ENCODE data around the gene GRIK4. TPM values are rescaled to one million over a fixed set of nuclear protein-coding genes. Genes with fewer than 3 reads are reported as not detected.
A peak's percentile ranks its signal among the peaks of the same experiment; 100 is the strongest.

Gene GRIK4
- total RNA-seq, 1 donor from 2014 or later: 0.05 TPM

DNA sequence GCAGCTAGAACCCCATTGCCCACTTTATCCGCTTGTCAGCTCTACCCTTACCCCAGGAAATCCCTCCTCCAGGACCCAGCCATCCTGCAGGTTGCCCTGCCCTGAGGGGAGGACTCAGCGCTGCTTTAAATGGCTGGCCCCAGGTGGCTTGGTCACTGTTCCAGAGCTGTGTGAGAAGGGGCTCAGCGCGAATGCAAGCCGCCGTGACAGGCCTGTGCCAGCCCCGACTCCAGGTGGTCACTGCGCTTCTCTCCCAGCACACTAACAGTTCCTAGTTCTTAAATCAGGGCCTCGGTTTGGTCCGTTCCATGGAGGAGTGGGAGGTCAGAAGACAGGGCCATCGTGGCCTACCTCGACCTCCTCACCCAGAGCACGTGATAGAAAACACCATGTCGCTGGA lies 446.6 kb downstream of the GRIK4 start:
- ATAC-seq: no peak
- no peak for DNase-seq (ENCODE audit: low spot score)

DNA sequence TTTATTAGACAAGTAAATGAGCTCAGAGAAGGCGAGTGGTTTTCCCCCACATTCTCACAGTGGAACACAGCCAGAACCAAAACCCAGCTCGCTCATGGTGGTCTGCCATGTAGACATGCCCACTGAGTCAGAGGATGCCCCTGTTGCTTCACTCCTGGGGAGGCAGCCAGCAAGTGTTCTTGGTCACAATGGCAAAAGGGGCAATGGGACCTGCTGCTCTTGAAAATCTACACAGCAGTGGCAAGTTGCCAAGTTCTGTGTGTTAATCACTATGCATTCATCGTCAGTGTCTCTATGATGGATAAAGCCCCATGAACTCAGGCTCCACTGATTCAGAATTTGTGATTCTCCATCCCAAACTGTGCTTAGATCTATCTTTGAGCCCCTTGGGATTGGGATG lies 447.6 kb downstream of the GRIK4 start:
- DNase-seq (ENCODE audit: low spot score): no peak
- no peak for ATAC-seq

DNA sequence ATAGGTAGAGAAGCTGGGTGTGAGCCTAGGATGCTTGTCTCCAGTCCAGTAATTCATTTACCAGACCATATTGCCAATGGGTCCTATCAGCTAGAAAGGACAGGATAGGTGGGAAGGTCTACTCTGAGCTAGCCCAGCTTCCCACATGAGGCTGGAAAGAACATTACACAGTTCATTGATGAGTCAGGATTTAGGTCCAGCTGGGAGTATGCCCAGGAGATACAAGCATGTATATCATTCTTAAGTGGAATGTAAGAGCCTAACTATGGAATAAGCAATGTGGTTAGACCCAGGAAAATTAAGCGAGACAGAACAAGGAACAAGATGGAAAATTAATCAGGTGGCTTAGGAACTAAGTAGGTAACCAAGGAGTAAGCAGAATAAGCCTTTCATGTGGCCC lies 453.3 kb downstream of the GRIK4 start:
- ATAC-seq (no peak), DNase-seq (ENCODE audit: low spot score) (no peak)

DNA sequence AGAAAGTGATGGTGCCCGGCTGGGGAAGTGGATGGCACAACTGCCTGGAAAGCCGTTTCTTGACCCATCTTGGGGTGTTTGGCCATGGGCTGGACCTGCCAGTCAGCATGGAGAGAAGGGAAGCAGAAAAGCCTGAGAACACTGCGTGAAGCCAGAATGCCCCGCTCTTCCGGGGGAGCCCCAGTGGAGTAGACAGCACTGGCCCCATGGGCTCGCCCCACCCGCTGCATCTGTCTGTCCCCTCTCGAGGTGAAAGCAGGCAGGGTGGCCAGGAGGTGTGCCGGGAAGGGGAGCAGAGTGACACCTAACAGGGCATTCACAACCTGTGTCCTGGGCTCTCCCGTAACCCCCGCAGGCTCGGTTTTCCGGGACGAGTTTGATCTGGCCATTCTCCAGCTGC lies 455.3 kb downstream of the GRIK4 start:
- DNase-seq (ENCODE audit: low spot score) (no peak), ATAC-seq (no peak)

DNA sequence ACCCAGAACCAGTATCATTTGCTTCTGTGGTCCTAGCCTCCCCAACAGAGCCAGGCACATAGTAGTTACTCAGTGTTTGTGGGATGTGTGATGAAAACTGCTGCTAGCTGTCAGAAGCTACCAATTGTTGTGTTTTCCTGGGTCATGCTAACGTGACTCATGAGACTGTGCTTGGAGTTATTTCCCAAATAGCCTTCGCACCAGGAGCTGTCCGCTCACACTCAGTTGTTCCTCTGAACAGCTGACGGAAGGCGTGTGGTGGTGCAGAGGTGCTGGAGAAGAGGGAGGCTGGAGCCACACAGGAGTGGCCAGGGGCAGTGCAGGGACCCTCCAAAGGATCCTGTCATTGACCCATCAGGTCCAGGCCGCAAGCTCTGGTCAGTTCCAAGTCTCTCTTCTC lies 458.4 kb downstream of the GRIK4 start:
- DNase-seq (ENCODE audit: low spot score) (no peak), ATAC-seq (no peak)

DNA sequence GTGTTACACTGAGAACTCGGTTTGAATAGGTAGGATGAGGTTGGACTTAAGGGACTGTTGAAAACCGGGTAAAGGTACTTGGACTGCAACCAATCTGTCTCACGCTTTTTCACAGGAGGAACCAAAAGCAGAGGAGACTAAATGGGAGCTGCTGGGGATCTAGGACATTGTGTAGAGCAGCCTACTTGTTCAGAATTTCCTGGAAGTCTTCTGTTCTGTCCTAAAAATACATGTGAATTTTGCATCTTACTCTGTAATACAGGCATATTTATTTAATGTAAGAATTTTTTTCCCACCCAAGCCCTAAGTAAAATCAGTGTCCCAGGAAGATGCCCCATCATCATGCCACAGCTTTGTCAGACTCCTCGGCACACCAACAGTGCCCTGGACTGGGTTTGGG lies 460.3 kb downstream of the GRIK4 start:
- ATAC-seq (no peak), DNase-seq (ENCODE audit: low spot score) (no peak)

DNA sequence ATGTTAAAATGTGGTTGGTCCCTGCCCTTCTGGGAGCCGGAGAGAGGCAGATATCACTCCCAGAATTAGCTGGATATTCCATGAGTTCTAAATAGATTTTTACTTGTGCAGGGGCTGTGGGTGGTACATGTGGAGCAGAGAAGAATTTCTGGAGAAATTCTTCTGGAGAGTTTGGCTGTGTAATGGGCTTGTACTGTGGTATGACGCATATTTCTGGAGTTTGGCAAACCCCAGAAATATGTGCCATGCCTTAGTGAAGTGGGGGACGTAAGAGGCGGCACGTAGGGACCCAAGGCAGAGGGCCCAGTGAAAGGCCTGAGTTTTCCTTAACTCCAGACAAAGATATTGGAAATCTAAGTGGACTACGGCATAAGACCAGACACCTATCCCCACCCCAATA lies 461.1 kb downstream of the GRIK4 start:
- DNase-seq (ENCODE audit: low spot score) (no peak), ATAC-seq (no peak)

DNA sequence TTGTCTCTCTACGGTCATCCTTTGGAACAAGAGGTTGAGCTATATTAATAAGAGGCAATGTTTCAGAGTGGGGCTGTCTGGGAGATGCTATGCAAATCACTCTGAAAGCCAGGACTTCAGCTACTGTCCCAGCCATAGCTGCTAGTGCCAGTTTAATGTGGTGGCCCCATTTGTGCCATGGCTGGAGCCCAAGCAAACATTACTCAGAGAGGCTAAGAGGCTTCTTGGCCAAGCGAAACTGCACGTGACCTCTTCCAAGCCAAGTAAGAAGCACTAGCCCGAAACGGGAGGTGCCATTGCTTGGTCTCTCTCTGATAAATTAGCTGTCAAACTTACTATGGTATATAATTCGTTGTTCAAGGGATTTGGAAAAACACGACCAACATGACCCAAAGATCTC lies 462.0 kb downstream of the GRIK4 start:
- ATAC-seq (no peak), DNase-seq (ENCODE audit: low spot score) (no peak)

DNA sequence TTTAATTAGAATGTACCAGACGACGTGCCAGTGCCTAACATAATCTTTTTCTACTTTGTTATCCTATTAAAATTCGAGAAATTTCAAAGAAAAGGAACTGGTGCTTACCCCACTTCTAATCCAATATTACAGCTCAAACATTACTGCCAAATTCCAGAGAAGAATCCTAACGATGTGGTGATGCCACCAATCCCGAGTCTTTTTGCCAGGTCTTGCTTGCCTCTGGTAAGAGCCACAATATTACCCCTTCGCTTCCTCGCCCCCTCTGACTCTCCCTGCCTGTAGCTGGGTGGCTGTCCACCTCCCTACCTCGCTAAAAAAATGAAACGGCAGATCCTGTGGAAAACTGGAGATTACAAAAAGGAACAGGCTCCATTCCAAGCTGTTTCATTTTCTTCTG lies 462.9 kb downstream of the GRIK4 start:
- DNase-seq (ENCODE audit: low spot score) (no peak), ATAC-seq (no peak)

DNA sequence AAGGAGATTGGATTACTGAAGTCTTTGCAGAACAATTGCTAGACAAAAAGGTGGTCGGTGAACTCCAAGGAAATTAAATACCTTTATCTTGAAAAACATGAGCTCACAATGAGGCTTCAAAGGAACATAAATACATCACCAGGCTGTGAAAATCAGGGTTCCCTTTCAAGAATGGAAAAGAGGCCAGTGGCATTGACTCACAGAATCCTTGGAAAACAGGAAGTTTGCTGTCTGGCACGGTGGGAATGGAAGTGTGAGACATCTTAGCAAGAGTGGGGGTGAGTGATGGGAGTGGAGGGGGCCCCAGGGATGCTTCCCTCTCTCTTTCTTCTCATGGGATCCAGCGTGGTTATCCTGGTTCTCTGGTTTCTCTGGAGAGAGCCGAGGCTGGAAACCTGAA lies 463.4 kb downstream of the GRIK4 start:
- no peak for DNase-seq (ENCODE audit: low spot score)

DNA sequence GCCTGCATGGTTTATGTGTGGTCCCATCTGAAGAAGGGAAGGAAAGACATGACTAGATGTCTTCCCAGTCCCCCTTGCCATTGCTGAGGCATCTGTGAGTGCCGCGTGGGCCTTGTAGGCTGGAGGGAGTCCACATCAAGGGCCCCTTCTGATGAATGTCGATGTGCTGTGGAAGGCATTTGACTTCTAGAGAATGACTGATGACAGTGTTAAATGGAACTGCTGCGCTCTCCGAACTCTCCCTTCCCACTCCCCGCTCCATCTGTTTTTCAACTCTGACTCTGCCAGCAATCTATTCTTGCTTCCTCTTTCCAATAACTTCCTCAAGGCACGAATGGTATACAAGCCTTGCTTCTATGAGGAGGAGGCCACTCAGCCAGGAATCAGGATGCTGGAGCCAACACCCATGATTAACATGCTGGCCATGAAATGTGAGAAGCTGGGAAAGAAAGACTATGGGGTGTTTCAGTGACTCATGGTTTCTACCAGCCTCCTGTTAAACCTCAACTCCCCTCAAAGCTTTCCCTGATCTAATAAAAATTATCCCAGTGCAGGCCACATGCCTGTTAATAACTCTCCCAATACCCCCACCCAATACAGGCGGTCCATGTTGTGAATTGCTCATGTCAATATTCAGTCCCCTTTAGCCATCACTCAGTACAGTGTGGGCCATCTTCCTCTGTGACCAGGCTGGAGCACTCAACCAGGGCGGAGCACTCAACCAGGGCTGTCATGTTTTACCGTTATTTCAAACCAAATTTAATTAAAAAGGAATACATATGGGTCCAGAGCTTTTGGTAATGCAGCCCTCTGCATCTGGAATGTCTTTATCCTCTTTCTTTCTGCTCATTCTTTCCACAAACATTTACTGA lies 466.0 kb downstream of the GRIK4 start:
- DNase-seq (ENCODE audit: low spot score) (no peak), ATAC-seq (no peak)

More for the DNA sequence above, 463.4 kb downstream of the GRIK4 start:
- ATAC-seq: no peak

DNA sequence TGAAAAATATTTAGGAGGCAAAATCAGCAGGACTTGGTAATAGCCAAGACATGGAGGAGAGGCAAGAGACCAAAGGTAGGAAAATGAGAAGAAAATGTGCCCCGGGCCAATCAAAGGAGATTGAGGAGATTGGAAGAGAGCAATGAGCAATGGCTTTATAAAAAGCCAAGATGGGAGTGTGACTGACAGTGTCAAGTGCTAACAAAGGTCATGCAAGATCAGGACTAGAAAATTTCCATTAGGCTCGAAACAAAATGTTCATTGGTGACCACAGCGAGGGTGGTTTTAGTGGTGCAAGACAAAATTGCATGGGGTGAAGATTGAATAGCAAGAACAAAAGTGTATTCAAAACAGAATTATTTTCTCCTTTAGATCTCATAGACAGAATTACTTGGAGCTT lies 467.2 kb downstream of the GRIK4 start:
- DNase-seq (ENCODE audit: low spot score): no peak
- ATAC-seq: no peak

DNA sequence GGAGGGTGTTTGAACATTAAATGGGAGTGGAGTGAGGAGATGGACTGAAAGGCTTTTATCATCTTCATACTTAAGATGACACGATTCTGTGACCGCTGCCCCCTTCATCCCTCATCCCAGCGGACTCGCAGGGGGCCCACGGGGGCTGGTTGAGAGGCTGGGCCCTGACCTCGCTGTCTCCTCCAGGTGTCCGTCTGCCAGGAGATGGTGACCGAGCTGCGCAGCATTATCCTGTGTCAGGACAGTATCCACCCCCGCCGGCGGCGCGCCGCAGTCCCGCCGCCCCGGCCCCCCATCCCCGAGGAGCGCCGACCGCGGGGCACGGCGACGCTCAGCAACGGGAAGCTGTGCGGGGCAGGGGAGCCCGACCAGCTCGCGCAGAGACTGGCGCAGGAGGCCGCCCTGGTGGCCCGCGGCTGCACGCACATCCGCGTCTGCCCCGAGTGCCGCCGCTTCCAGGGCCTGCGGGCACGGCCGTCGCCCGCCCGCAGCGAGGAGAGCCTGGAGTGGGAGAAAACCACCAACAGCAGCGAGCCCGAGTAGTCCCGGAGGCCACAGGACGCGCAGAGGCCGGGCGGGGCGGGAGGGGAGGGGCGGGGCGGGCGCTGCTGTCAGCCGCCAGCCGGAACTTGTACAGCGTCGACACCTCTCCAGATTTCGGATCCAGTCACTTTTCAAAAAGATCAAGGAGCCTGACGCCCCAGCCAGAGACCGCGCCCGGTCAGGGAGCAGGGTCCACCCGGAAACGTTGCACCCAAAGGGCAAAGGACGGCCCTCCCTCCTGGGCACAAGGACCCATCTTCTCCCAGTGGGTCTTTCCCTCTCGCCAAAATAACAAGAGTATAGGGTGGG lies 474.4 kb downstream of the GRIK4 start:
- ATAC-seq: peak; percentile 95
- DNase-seq (ENCODE audit: low spot score): peak; percentile 66

DNA sequence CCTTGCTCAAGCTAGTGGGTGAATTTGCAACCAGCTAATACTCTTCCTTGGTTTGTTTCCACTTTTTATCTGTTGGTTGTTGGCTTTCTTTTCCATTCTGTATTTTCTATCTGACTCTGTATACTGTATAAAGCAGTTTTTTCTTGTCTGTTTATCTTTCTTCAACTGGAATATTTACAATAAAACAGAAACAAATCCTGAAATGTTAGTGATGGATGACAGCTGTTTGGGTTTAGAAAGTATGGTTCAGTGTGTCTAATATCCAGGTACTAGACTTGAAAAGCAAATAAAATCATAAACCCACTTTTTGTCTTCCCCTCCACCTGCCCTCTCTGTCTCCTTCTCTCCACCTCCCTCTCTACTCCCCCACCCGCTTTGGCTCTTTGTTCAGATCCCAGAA lies 477.1 kb downstream of the GRIK4 start:
- DNase-seq (ENCODE audit: low spot score): no peak

DNA sequence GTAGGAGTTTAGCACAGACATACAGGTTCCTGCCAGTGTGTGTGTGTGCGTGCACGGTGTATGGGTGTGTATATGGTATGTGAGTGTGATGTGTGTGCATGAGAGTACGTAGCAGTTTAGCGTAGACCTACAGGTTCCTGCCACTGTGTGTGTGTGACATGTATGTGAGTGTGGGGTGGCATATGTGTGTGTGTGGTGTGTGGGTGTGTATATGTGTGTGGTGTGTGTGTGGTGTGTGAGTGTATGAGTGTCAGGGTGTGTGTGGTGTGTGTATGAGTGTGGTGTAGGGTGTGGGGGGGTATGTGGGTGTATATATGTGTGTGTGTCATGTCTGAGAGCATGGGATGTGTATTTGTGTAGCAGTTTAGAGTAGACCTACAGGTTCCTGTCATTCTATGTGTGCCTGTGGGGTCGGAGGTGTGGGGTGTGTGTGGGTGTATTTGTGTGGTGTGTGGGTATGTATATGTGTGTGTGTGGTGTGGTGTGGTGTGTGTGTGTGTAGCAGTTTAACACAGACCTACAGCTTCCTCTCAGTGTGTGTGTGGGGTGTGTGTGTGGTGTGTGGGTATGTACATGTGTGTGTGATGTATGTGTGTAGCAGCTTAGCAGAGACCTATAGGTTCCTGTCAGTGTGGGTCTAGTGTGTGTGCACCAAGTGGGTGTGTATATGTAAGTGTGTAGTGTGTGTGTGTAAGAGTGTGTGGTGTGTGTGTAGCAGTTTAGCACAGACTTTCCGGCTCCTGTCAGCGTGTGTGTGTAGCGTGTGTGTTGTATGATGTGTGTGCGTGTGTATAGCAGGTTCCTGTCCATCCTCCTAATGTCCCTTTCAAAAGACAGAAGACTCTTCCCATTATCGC lies 480.5 kb downstream of the GRIK4 start:
- ATAC-seq (no peak), DNase-seq (ENCODE audit: low spot score) (no peak)

More for the DNA sequence above, 477.1 kb downstream of the GRIK4 start:
- no peak for ATAC-seq

DNA sequence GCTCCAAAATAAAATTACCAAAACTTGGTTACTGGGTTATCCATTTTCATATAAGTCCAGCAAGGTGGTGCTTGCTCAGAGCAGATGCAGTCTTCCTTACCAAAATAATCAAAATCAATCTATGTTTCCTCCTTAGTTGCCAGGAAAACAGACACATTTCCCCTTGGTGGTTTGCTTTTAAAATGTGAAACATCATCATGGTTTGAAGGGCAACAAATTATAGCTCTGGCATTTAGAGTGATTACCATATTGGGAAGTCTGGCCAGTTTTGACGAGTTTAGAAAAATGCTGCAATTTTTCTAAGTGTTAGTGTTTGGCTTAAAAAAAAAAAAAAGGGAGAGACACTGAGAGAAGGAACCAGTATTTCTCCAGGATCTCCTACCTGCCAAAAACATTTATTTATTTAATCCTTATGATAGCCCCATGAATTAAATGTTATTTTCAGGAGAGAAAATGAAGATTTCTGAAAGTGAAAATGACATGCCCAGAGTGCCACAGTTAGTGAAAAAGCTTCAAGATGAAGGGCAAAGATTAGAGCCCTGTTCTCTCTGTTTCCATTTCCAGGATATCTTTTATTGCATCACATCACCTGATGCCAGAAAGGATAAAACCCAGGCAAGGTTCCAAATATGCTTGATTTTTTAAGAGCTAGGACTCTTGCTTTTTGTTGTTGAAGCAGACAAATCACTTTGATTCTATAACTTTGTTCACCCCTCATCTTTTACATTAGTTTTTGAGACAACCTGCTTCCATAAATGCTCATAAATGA lies 482.7 kb downstream of the GRIK4 start:
- peak; percentile 44 for ATAC-seq
- no peak for DNase-seq (ENCODE audit: low spot score)

DNA sequence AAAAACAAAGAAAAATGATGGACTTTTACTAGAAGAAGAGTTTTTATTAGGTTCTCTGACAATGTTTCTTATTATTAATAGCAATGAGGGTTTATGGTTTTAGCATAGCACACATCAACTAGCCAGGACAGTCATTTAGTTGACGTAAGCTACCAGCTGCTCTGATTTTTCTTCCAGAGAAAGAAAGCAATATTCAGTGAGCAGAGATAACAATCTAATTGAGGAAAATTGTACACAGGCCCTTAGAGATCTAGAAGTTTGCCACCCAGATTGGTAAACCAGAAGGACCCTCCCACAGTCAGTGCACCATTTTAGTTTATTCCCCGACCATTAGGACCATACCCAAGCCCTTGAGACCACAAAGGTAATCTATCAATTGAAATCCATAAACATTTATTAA lies 483.6 kb downstream of the GRIK4 start:
- ATAC-seq (no peak), DNase-seq (ENCODE audit: low spot score) (no peak)

DNA sequence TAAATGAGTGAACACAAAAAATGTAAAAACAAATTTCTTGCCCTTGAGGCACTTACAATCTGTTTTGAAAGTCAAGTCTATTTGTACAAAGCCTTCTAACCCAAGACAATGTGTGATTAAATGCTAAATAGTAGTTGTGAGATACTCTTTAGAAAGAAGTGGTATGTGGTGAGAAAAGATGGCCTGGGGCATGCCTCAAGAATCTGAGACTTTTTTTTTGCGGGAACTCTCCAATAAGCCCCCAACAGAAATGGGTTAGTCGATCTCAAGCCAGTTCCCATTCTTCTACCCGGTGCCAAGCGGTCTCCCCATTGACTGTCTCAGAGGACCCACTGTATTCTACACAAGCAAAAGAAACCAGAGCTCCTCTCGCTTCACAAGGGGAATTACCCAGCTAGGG lies 485.4 kb downstream of the GRIK4 start:
- DNase-seq (ENCODE audit: low spot score) (no peak), ATAC-seq (no peak)

DNA sequence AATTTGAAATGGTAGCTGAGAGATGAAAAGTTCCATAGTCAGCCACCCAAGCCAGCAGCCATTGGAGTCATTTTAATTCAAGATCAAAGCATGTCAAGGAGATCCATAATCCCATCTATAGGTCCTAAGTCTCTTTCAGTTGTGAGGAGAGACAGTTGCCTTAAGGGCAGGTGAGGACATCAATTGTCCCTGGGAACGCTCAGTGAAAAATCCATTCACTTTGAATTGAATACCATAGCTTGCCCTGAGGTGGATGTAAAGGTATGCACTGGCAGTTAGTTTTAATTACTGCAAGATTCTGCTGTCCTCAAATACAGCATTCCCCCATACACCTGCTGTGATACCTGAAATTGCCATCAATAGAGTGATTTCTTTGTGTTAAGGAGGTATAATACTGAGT lies 487.0 kb downstream of the GRIK4 start:
- DNase-seq (ENCODE audit: low spot score): no peak
- ATAC-seq: no peak

DNA sequence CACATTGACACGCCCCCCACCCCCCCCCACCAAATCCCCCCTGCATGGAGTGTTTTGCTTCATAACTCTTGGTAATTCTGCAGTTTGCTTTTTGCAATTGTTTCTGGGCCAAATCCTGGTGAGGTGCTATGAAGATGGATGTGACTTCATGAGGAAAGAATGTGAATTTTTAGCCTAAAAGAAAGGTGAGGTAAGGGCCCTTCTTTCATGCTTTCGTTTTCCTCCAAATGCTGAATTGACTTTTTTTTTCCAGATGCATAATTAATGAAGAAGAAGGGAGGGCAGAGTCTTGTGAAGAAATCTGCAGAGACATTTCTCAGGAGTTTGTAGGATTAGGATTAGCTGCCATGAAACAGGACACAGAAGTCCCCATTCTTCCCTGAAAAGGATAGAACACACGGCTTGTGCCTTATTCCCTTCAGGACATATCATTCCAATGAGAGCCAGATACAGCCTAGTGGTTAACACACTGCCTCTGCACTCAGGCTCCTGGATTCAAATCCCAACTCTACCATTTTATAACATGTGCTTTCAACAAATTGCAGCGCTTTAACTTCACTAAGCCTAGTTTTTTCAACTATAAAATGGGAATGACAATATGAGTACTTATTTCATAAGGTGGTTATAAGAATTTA lies 492.8 kb downstream of the GRIK4 start:
- ATAC-seq: no peak
- DNase-seq (ENCODE audit: low spot score): no peak
